ENCODE results near the gene ABCB9.

DNA sequence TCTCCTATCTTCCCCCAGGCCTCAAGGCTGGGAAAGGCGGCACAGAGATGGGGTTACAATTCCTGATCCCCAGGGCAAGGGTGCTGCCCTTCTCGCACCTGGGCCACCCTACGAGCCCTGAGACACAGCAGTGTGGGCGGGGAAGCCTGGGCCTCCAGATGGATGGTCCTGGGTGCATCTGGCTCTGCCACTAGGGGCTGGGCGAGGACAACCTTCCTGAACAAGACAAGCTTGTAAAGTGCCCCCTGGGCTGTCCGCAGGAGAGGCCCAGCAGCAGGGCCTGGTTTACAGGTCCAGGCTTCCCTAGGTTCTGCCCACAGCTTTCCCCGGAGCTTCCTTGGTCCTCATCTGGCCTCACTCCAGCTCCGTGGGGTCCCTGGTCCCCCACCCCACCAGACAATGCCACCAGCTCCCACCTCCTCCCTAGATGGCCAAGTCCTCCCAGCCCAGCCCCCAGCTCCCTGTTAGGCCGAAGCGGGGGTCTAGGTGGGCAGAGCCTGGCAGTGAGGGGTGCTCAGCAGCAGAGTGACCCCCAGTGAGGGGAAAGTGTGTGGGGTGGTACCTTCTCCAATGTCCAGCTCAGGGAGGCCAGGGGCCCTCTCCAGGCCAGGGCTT, 23.1 kb upstream of the ABCB9 start:
- TF ChIP-seq GATA2 (IDR thresholded peaks at IDR 0.05; ENCODE audit: low read depth, low read length), result no peak
- no peak for TF ChIP-seq GATA3 (IDR thresholded peaks at IDR 0.05; ENCODE audit: low read depth, low read length)
